AG04449 (cell line): ENCODE results near the gene CDON.

ENCODE experiments used
- CTCF ChIA-PET: fragments of 350-600 bp; formaldehyde crosslinking; extraction: SDS; loops from one replicate; lab custom pipeline; 2021; ENCODE audit warnings: antibody characterized with exemption; lab: Yijun Ruan, JAX
- POLR2A ChIA-PET: fragments of 400-600, 350-600 bp; formaldehyde crosslinking; extraction: SDS; loops from one replicate; lab custom pipeline; 2020; ENCODE audit warnings: antibody characterized with exemption, inconsistent platforms; lab: Yijun Ruan, JAX
- DNase-seq: peaks from one replicate; pipeline ENCODE4 v3.0.0-alpha.2; 2010; ENCODE audit warnings: low read depth, low spot score
- H3K4me3 ChIP-seq: 2 replicates; pipeline ENCODE4 v1.5.1; 2011; ENCODE audit warnings: low read depth, mild to moderate bottlenecking, control low read depth, low read length
- CTCF ChIP-seq: IDR thresholded peaks from one replicate; pipeline ENCODE4 v1.5.1; 2011; ENCODE audit warnings: mild to moderate bottlenecking, moderate library complexity, low read length, control low read depth, inconsistent platforms; ENCODE audit not compliant: insufficient read depth; ENCODE audit errors: missing control alignments

The CDON gene

GRCh38 chr11:126061707-126062678 lies 673 bp downstream of the CDON start:
- ChIA-PET CTCF (interaction anchor here (1.1 to 1.8 kb wide), 6 partner anchors 10 to 139 kb away, joined by 3 to 7 read pairs (median 4); no protein-coding TSS in a partner anchor), POLR2A (no interaction called here)
- TF ChIP-seq CTCF, result peak; percentile 24
- peak overlapping the region; percentile 63 for H3K4me3 ChIP-seq
- no peak for DNase-seq

- TF ChIP-seq CTCF, result no peak
- no peak for DNase-seq
- no peak overlapping the region for H3K4me3 ChIP-seq
- CTCF ChIA-PET, result interaction anchor here (1.7 to 1.8 kb wide), 3 partner anchors 118 to 138 kb away, joined by 5 to 7 read pairs (median 6); no protein-coding TSS in a partner anchor
- POLR2A ChIA-PET, result no interaction called here
Observed at GRCh38 chr11:126060757-126061171, 1.9 kb downstream of the CDON start.

- POLR2A ChIA-PET, result no interaction called here
- H3K4me3 ChIP-seq, result no peak overlapping the region
- CTCF ChIA-PET, result no interaction called here
- no peak for TF ChIP-seq CTCF
- DNase-seq, result no peak
Observed at GRCh38 chr11:126059238-126059781, 3.4 kb downstream of the CDON start.

- TF ChIP-seq CTCF, result no peak
- no peak overlapping the region for H3K4me3 ChIP-seq
- CTCF ChIA-PET, result interaction anchor here (1.2 kb wide), 1 partner anchor 9 kb away, joined by 4 read pairs; no protein-coding TSS in a partner anchor
- POLR2A ChIA-PET, result no interaction called here
- DNase-seq, result no peak
Observed at GRCh38 chr11:126058105-126058874, 4.4 kb downstream of the CDON start.

- POLR2A ChIA-PET, result no interaction called here
- DNase-seq, result no peak
- CTCF ChIA-PET, result no interaction called here
- TF ChIP-seq CTCF, result no peak
- no peak overlapping the region for H3K4me3 ChIP-seq
Observed at GRCh38 chr11:126054882-126055281, 7.8 kb downstream of the CDON start.

- POLR2A ChIA-PET, result no interaction called here
- CTCF ChIA-PET, result no interaction called here
- H3K4me3 ChIP-seq, result no peak overlapping the region
- no peak for DNase-seq
- TF ChIP-seq CTCF, result no peak
Observed at GRCh38 chr11:126054408-126054807, 8.3 kb downstream of the CDON start.
